HCT116 (cell line): ENCODE results near the gene NCKAP5. TPM values are rescaled to one million over a fixed set of nuclear protein-coding genes. Genes with fewer than 3 reads are reported as not detected.

ENCODE experiments used
- ATAC-seq: fragments of 200-7000 bp; cut with Tn5 transposase; 2 replicates; pipeline ENCODE4 v1.9.1; 2020; ENCODE audit warnings: mild to moderate bottlenecking, moderate library complexity
- BruUV-seq: library from RNA; stranded (reverse); fragments of 400-500 nt; replicated peaks from 2 replicates; lab custom pipeline; 2021; lab: Mats Ljungman, UMichigan
- CTCF ChIA-PET: fragments of 300-600 bp; sonication (Branson Sonifier 250); formaldehyde crosslinking; loops from one replicate; lab custom pipeline; 2021; ENCODE audit warnings: antibody characterized with exemption; lab: Charles Lee
- POLR2A ChIA-PET: fragments of 300-600, 350-600 bp; sonication (Branson Sonifier 250); formaldehyde crosslinking; loops from one replicate; lab custom pipeline; 2021; ENCODE audit warnings: antibody characterized with exemption; lab: Charles Lee
- RAD21 ChIA-PET, 2 experiments: fragments of 300-600 bp; sonication (Branson Sonifier 250); formaldehyde crosslinking; loops; one replicate each; lab custom pipeline; 2023; ENCODE audit warnings: low total read pairs in 2 of 2; ENCODE audit not compliant: uncharacterized antibody in 2 of 2, unreplicated experiment in 2 of 2, low non-redundant PET in 1 of 2; lab: Charles Lee
- DNase-seq: peaks from one replicate; pipeline ENCODE4 v3.0.0-alpha.2; 2010; ENCODE audit warnings: low read depth, low spot score
- H2AFZ ChIP-seq: fragments of 200-600 bp; shearing (Covaris generic), sonication (generic); 2 replicates; pipeline ENCODE4 v1.6.1; 2017; ENCODE audit warnings: low read depth, mixed run types, mixed read lengths, antibody characterized with exemption, low read length; ENCODE audit not compliant: poor library complexity, severe bottlenecking
- H3K27ac ChIP-seq: 2 replicates; pipeline ENCODE4 v1.5.1; 2012; ENCODE audit warnings: low read depth, low read length
- H3K27me3 ChIP-seq: fragments of 200-600 bp; sonication (generic); 2 replicates; pipeline ENCODE4 v1.6.1; 2016; ENCODE audit warnings: mixed run types, low read length, mixed read lengths; ENCODE audit not compliant: insufficient read depth
- H3K36me3 ChIP-seq, 2 experiments: fragments of 200-500 bp in 1 of 2; fragments of 200-600 bp in 1 of 2; sonication (Bioruptor generic) in 1 of 2; sonication (generic) in 1 of 2; 2 replicates each; pipeline versions ENCODE4 v1.5.1 to v1.6.1; 2014 to 2016; ENCODE audit warnings: low read length in 2 of 2, inconsistent platforms in 1 of 2, mixed read lengths in 1 of 2, mixed run types in 1 of 2; ENCODE audit not compliant: insufficient read depth in 2 of 2, control insufficient read depth in 1 of 2
- H3K4me1 ChIP-seq, 2 experiments: fragments of 200-600 bp in 1 of 2; sonication (generic) in 1 of 2; 2 replicates each; pipeline versions ENCODE4 v1.5.1 to v1.6.1; 2012 to 2017; ENCODE audit warnings: low read length in 2 of 2, inconsistent platforms in 1 of 2, mild to moderate bottlenecking in 1 of 2, mixed read lengths in 1 of 2, mixed run types in 1 of 2, moderate library complexity in 1 of 2; ENCODE audit not compliant: insufficient read depth in 2 of 2, control insufficient read depth in 1 of 2
- H3K4me2 ChIP-seq: fragments of 200-600 bp; sonication (generic); 2 replicates; pipeline ENCODE4 v1.6.1; 2017; ENCODE audit warnings: mixed run types, low read length, mixed read lengths
- H3K4me3 ChIP-seq, 2 experiments: fragments of 200-600 bp in 1 of 2; sonication (generic) in 1 of 2; replicated peaks in 1 of 2; 2 replicates each; pipeline ENCODE4 v1.5.1; 2011 to 2016; ENCODE audit warnings: low read length in 2 of 2, control low read depth in 1 of 2, low read depth in 1 of 2, mild to moderate bottlenecking in 1 of 2, mixed read lengths in 1 of 2, mixed run types in 1 of 2
- H3K79me2 ChIP-seq: fragments of 200-600 bp; sonication (generic); 2 replicates; pipeline ENCODE4 v1.6.1; 2017; ENCODE audit warnings: mild to moderate bottlenecking, mixed run types, low read length, moderate library complexity, mixed read lengths; ENCODE audit not compliant: insufficient read depth
- H3K9ac ChIP-seq: fragments of 200-600 bp; sonication (generic); 2 replicates; pipeline ENCODE4 v1.6.1; 2016; ENCODE audit warnings: low read length, mixed read lengths
- H3K9me2 ChIP-seq: fragments of 200-600 bp; sonication (generic), shearing (Covaris generic); 2 replicates; pipeline ENCODE4 v1.6.1; 2017; ENCODE audit warnings: mixed run types, mild to moderate bottlenecking, moderate library complexity; ENCODE audit not compliant: insufficient read depth
- H3K9me3 ChIP-seq, 2 experiments: fragments of 200-500 bp in 1 of 2; fragments of 200-600 bp in 1 of 2; sonication (Bioruptor generic) in 1 of 2; sonication (generic) in 1 of 2; 2 replicates each; pipeline ENCODE4 v1.6.1; 2014 to 2017; ENCODE audit warnings: low read length in 2 of 2, mixed read lengths in 2 of 2, inconsistent platforms in 1 of 2, low read depth in 1 of 2, mild to moderate bottlenecking in 1 of 2, mixed run types in 1 of 2, moderate library complexity in 1 of 2; ENCODE audit not compliant: control insufficient read depth in 1 of 2, insufficient read depth in 1 of 2
- H4K20me1 ChIP-seq: fragments of 200-600 bp; sonication (generic), shearing (Covaris generic); 2 replicates; pipeline ENCODE4 v1.6.1; 2017; ENCODE audit warnings: mixed run types, mild to moderate bottlenecking, moderate library complexity; ENCODE audit not compliant: insufficient read depth
- CTCF ChIP-seq, 3 experiments: fragments of 200-600 bp in 1 of 3; sonication (generic) in 1 of 3; IDR thresholded peaks in 2 of 3; conservative IDR thresholded peaks in 1 of 3; 2 replicates each; pipeline ENCODE4 v1.5.1; 2012 to 2017; ENCODE audit warnings: low read depth in 2 of 3, low read length in 2 of 3, antibody characterized with exemption in 1 of 3, borderline replicate concordance in 1 of 3, control low read depth in 1 of 3, mild to moderate bottlenecking in 1 of 3, mixed read lengths in 1 of 3, mixed run types in 1 of 3, moderate library complexity in 1 of 3; ENCODE audit not compliant: insufficient read depth in 1 of 3
- JUND ChIP-seq: IDR thresholded peaks from 2 replicates; pipeline ENCODE4 v1.6.1; 2012
- POLR2AphosphoS5 ChIP-seq: IDR thresholded peaks from 2 replicates; pipeline ENCODE4 v1.6.1; 2011; ENCODE audit warnings: mild to moderate bottlenecking, low read depth, low read length, moderate library complexity
- SP1 ChIP-seq: IDR thresholded peaks from 2 replicates; pipeline ENCODE4 v1.6.1; 2012; ENCODE audit warnings: low read depth
- TCF7L2 ChIP-seq: IDR thresholded peaks from 2 replicates; pipeline ENCODE4 v1.7.0; 2011; ENCODE audit warnings: borderline replicate concordance, inconsistent platforms; ENCODE audit not compliant: insufficient read depth, insufficient read length; ENCODE audit errors: extremely low read depth
- YY1 ChIP-seq: IDR thresholded peaks from 2 replicates; pipeline ENCODE4 v1.6.1; 2011; ENCODE audit warnings: low read length, low read depth, moderate library complexity, mild to moderate bottlenecking; ENCODE audit not compliant: insufficient replicate concordance; ENCODE audit errors: extremely low read depth
- ZFX ChIP-seq: fragments of 450-650 bp; IDR thresholded peaks from 2 replicates; pipeline ENCODE4 v1.6.1; 2017
- ZNF274 ChIP-seq: fragments of 200-500 bp; sonication (Bioruptor generic); IDR thresholded peaks from 2 replicates; pipeline ENCODE4 v1.6.1; 2014; ENCODE audit warnings: mild to moderate bottlenecking, low read depth, low read length, inconsistent platforms
- intact Hi-C: fragments of 100-400 bp; cut with micrococcal nuclease; formaldehyde crosslinking; loops from 2 replicates; pipeline ENCODE4 v1.10.0; 2022
- total RNA-seq: library from RNA; stranded (reverse); gene quantifications from one replicate; pipeline ENCODE4 v1.2.1, GENCODE V29; 2021; ENCODE audit not compliant: unreplicated experiment
- TF ChIP-seq, protein P1 (sequence below): IDR thresholded peaks from 2 replicates; pipeline ENCODE4 v1.6.1; 2012

The NCKAP5 gene
- total RNA-seq, 1 experiment from 2014 or later = 0.30 TPM

- CTCF ChIA-PET = no interaction called here
- H3K4me1 ChIP-seq = no peaks in the 10 kb centered on the region
- H3K4me3 ChIP-seq = no peak overlapping the region
- H3K36me3 ChIP-seq = no peaks in the 10 kb centered on the region
- no peaks in the 10 kb centered on the region for H4K20me1 ChIP-seq
- H3K27me3 ChIP-seq = no peaks in the 10 kb centered on the region
- H3K9ac ChIP-seq = no peak overlapping the region
- DNase-seq (no peak), ATAC-seq (no peak)
- H3K27ac ChIP-seq = no peak overlapping the region
- H3K9me3 ChIP-seq = no peaks in the 10 kb centered on the region
- no peak overlapping the region for H2AFZ ChIP-seq
- no TSS peak for BruUV-seq
- TF ChIP-seq JUND (no peak), CTCF (IDR thresholded peaks at IDR 0.05 in 2 of 3, conservative IDR thresholded peaks at IDR 0.05 in 1 of 3; ENCODE audit: borderline replicate concordance in 1 of 3, insufficient read depth in 1 of 3, low read depth in 2 of 3, low read length in 2 of 3) (no peak), SP1 (no peak), TCF7L2 (no peak), ZNF274 (no peak), POLR2AphosphoS5 (no peak), ZFX (no peak), YY1 (no peak)
- TF ChIP-seq, protein P1, sequence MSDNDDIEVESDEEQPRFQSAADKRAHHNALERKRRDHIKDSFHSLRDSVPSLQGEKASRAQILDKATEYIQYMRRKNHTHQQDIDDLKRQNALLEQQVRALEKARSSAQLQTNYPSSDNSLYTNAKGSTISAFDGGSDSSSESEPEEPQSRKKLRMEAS = no peak
- H3K4me2 ChIP-seq = no peak overlapping the region
- intact Hi-C loops = no loop called here
- no peaks in the 10 kb centered on the region for H3K79me2 ChIP-seq
- POLR2A ChIA-PET = no interaction called here
- RAD21 ChIA-PET = no interaction called here
- no peaks in the 10 kb centered on the region for H3K9me2 ChIP-seq
Measured at GRCh38 chr2:132975193-132976105, 592.8 kb downstream of the NCKAP5 start.
